SK-N-SH (cell line): ENCODE measurements around the gene PDE4D. TPM values are rescaled to one million over a fixed set of nuclear protein-coding genes. Genes with fewer than 3 reads are reported as not detected.

Source experiments
- CTCF ChIA-PET: fragments of 300-600, 350-600 bp; formaldehyde crosslinking; extraction: SDS; loops from one replicate; lab custom pipeline; 2021; lab: Yijun Ruan, JAX
- POLR2A ChIA-PET: fragments of 350-600 bp; sonication (Branson Sonifier 250); formaldehyde crosslinking; extraction: SDS; loops from one replicate; lab custom pipeline; 2020; ENCODE audit warnings: antibody characterized with exemption, inconsistent platforms; lab: Yijun Ruan, JAX
- DNase-seq: peaks from one replicate; pipeline ENCODE4 v3.0.0; 2012
- H2AFZ ChIP-seq: fragments of 200-600 bp; sonication (generic); 2 replicates; pipeline ENCODE4 v1.8.1; 2016; ENCODE audit warnings: antibody characterized with exemption, mild to moderate bottlenecking, low read depth
- H3F3A ChIP-seq: fragments of 200-600 bp; sonication (generic); replicated peaks from 2 replicates; pipeline ENCODE3; 2016; ENCODE audit warnings: antibody characterized with exemption, mild to moderate bottlenecking; ENCODE audit not compliant: insufficient read depth
- H3K27ac ChIP-seq, 2 experiments: fragments of 200-500 bp in 1 of 2; fragments of 200-600 bp in 1 of 2; sonication (Bioruptor generic) in 1 of 2; sonication (generic), shearing (Covaris generic) in 1 of 2; 2 replicates each; pipeline versions ENCODE4 v1.5.1 to v1.6.1; 2014 to 2016; ENCODE audit warnings: low read depth in 2 of 2, inconsistent platforms in 1 of 2, low read length in 1 of 2, mild to moderate bottlenecking in 1 of 2, mixed read lengths in 1 of 2
- H3K27me3 ChIP-seq: fragments of 200-600 bp; sonication (generic), shearing (Covaris generic); 2 replicates; pipeline ENCODE4 v1.6.1; 2016; ENCODE audit warnings: mixed run types; ENCODE audit not compliant: insufficient read depth
- H3K36me3 ChIP-seq, 2 experiments: fragments of 200-500 bp in 1 of 2; fragments of 200-600 bp in 1 of 2; sonication (Bioruptor generic) in 1 of 2; sonication (generic) in 1 of 2; replicated peaks in 1 of 2; 2 replicates each; pipeline versions ENCODE3 to v1.5.1; 2014 to 2016; ENCODE audit warnings: low read length in 1 of 2, mild to moderate bottlenecking in 1 of 2; ENCODE audit not compliant: insufficient read depth in 2 of 2, control insufficient read depth in 1 of 2
- H3K4me1 ChIP-seq, 2 experiments: fragments of 200-500 bp in 1 of 2; fragments of 200-600 bp in 1 of 2; sonication (Bioruptor generic) in 1 of 2; sonication (generic), shearing (Covaris generic) in 1 of 2; 2 replicates each; pipeline versions ENCODE4 v1.5.1 to v1.6.1; 2014 to 2016; ENCODE audit warnings: low read depth in 1 of 2, low read length in 1 of 2, mixed run types in 1 of 2; ENCODE audit not compliant: insufficient read depth in 2 of 2, control insufficient read depth in 1 of 2
- H3K4me2 ChIP-seq: fragments of 200-600 bp; sonication (generic), shearing (Covaris generic); 2 replicates; pipeline ENCODE4 v1.6.1; 2017; ENCODE audit warnings: mixed run types
- H3K4me3 ChIP-seq, 2 experiments: fragments of 200-500 bp in 1 of 2; fragments of 200-600 bp in 1 of 2; sonication (Bioruptor generic) in 1 of 2; sonication (generic), shearing (Covaris generic) in 1 of 2; 2 replicates each; pipeline versions ENCODE4 v1.5.1 to v1.8.1; 2014 to 2016; ENCODE audit warnings: low read depth in 2 of 2, inconsistent platforms in 1 of 2, low read length in 1 of 2, mild to moderate bottlenecking in 1 of 2, mixed read lengths in 1 of 2, moderate library complexity in 1 of 2
- H3K79me2 ChIP-seq: fragments of 200-600 bp; sonication (generic); 2 replicates; pipeline ENCODE4 v1.8.1; 2017; ENCODE audit warnings: mild to moderate bottlenecking; ENCODE audit not compliant: insufficient read depth
- H3K9ac ChIP-seq: fragments of 200-600 bp; sonication (generic); 2 replicates; pipeline ENCODE4 v1.6.1; 2017; ENCODE audit warnings: mixed run types
- H3K9me2 ChIP-seq: fragments of 200-600 bp; sonication (generic); 2 replicates; pipeline ENCODE4 v1.6.1; 2017; ENCODE audit warnings: mixed run types
- H3K9me3 ChIP-seq: fragments of 200-600 bp; sonication (generic); 2 replicates; pipeline ENCODE4 v1.6.1; 2017; ENCODE audit warnings: mixed run types, mild to moderate bottlenecking, moderate library complexity
- H4K20me1 ChIP-seq: fragments of 200-600 bp; sonication (generic); 2 replicates; pipeline ENCODE4 v1.6.1; 2017; ENCODE audit warnings: mild to moderate bottlenecking, mixed run types; ENCODE audit not compliant: insufficient read depth
- EZH2phosphoT487 ChIP-seq: fragments of 200-600 bp; sonication (generic); IDR thresholded peaks from 2 replicates; pipeline ENCODE4 v1.6.1; 2017; ENCODE audit warnings: low read depth, mixed run types, mild to moderate bottlenecking, antibody characterized with exemption, moderate library complexity, borderline replicate concordance
- FOSL2 ChIP-seq: IDR thresholded peaks from 2 replicates; pipeline ENCODE4 v1.4.0; 2012; ENCODE audit warnings: low read depth, mild to moderate bottlenecking, moderate library complexity, borderline replicate concordance
- FOXJ3 ChIP-seq: sonication (generic); formaldehyde crosslinking; IDR thresholded peaks from 2 replicates; pipeline ENCODE4 v1.5.1; 2020; ENCODE audit warnings: mild to moderate bottlenecking, missing genetic modification reagents
- FOXM1 ChIP-seq: IDR thresholded peaks from 2 replicates; pipeline ENCODE4 v1.4.0; 2012; ENCODE audit warnings: low read depth, mild to moderate bottlenecking
- GABPA ChIP-seq: IDR thresholded peaks from 2 replicates; pipeline ENCODE4 v1.4.0; 2012; ENCODE audit warnings: low read depth, mild to moderate bottlenecking
- NFIC ChIP-seq: IDR thresholded peaks from 2 replicates; pipeline ENCODE4 v1.4.0; 2012; ENCODE audit warnings: borderline replicate concordance
- NRF1 ChIP-seq: IDR thresholded peaks from 2 replicates; pipeline ENCODE4 v1.6.1; 2012; ENCODE audit warnings: low read depth, mild to moderate bottlenecking, low read length
- POLR2AphosphoS5 ChIP-seq: IDR thresholded peaks from 2 replicates; pipeline ENCODE4 v1.6.1; 2012; ENCODE audit warnings: low read depth, low read length
- RFX5 ChIP-seq: IDR thresholded peaks from 2 replicates; pipeline ENCODE4 v1.6.1; 2012; ENCODE audit warnings: mild to moderate bottlenecking, improper control_type of control experiment, low read length
- RXRA ChIP-seq: IDR thresholded peaks from 2 replicates; pipeline ENCODE4 v1.4.0; 2012; ENCODE audit warnings: low read depth, mild to moderate bottlenecking, borderline replicate concordance
- TAF1 ChIP-seq: IDR thresholded peaks from 2 replicates; pipeline ENCODE4 v1.6.1; 2012; ENCODE audit warnings: low read depth, mild to moderate bottlenecking, low read length, moderate library complexity, borderline replicate concordance
- TCF12 ChIP-seq: IDR thresholded peaks from 2 replicates; pipeline ENCODE4 v1.4.0; 2012
- YY1 ChIP-seq: IDR thresholded peaks from 2 replicates; pipeline ENCODE4 v1.4.0; 2012; ENCODE audit warnings: low read depth, mild to moderate bottlenecking
- WGBS: methylation state at CpG from one replicate; pipeline ENCODE4 v1.1.6; 2017; ENCODE audit warnings: low lambda C conversion rate; 5-methylcytosine and 5-hydroxymethylcytosine counted together
- polyA plus RNA-seq, 3 experiments: library from polyadenylated mRNA; depleted of rRNA; stranded (reverse); fragments of >200 nt; gene quantifications; 2 replicates each; pipeline ENCODE4 v1.2.3, GENCODE V29; 2012
- TF ChIP-seq, protein P1 (sequence below): IDR thresholded peaks from 2 replicates; pipeline ENCODE4; 2012
- TF ChIP-seq, protein P2 (sequence below): IDR thresholded peaks from 2 replicates; pipeline ENCODE4 v1.4.0; 2012; ENCODE audit warnings: low read depth, borderline replicate concordance
- TF ChIP-seq, protein P3 (sequence below): fragments of 150-350 bp; IDR thresholded peaks from 2 replicates; pipeline ENCODE4 v1.6.1; 2016; ENCODE audit warnings: mild to moderate bottlenecking, low read depth, low read length
- TF ChIP-seq, protein P4 (sequence below): IDR thresholded peaks from 2 replicates; pipeline ENCODE4 v1.4.0; 2012; ENCODE audit warnings: low read depth, borderline replicate concordance
- TF ChIP-seq, protein P5 (sequence below): fragments of 200-600 bp; sonication (generic); IDR thresholded peaks from 2 replicates; pipeline ENCODE4 v1.6.1; 2017; ENCODE audit warnings: antibody characterized with exemption, mild to moderate bottlenecking, moderate library complexity

Gene PDE4D
- polyA plus RNA-seq, 1 of the 3 experiments (the other 2 are of a cell fraction), result 2.4 TPM

DNA sequence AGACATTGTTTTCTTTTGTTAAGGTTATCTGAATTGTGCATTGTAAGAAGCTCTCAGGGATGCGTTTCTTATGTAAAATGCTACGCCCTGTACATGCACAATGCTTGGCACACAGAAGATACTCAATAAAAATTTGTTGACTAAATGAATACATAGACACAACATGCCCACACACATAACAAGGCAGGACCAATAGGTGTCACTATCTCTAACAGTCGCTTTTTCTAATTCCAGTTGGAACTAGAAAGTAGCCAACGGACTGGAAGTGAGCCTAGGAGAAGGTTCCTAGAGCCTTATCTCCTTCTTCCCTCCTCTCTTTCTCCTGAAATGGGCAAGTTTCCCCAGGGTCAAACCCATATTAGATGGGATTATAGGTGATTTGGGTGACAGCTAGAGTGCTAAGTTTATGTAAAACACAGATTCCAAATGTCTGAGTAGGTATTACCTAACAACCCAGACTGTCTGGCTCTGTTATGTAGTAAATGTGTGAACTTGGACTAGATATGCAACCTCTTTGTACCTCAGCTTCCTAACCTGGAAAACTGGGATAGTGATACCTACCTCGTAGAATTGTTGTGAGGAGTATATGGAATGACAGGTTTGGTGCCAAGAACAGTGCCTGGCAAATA is 707.7 kb downstream of the PDE4D start (continued):
- TF ChIP-seq, protein P1, sequence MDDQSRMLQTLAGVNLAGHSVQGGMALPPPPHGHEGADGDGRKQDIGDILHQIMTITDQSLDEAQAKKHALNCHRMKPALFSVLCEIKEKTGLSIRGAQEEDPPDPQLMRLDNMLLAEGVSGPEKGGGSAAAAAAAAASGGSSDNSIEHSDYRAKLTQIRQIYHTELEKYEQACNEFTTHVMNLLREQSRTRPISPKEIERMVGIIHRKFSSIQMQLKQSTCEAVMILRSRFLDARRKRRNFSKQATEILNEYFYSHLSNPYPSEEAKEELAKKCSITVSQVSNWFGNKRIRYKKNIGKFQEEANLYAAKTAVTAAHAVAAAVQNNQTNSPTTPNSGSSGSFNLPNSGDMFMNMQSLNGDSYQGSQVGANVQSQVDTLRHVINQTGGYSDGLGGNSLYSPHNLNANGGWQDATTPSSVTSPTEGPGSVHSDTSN, result no peak

DNA sequence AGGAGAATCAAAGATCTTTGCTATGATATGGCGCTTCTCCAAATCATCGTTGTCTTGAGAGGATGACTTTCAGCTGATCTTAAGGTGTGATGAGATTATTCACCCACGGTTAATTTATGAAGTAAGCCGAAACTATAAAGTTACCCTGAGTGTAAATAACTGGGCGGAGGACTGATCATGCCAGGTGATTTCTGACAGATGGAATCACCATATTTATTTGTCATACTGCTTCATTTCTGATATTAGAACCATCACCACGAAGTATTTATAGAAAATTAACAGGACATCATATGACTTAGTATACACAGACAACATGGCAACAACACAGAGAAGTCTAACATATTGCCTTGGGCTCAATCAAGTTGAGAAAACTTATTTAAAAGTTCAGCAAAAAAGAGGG is 708.8 kb downstream of the PDE4D start:
- Histone ChIP-seq H3K9me2 (no peaks in the 10 kb centered on the region), H3K4me3 (no peak overlapping the region), H3F3A (no peaks in the 10 kb centered on the region), H3K27ac (no peak overlapping the region), H3K79me2 (no peaks in the 10 kb centered on the region), H2AFZ (no peak overlapping the region), H3K36me3 (no peaks in the 10 kb centered on the region), H4K20me1 (no peaks in the 10 kb centered on the region), H3K9ac (no peak overlapping the region), H3K4me1 (peaks cover 0 to 4% of the 10 kb centered on the region in 2 experiments; a peak in 2 of 4 replicates), H3K9me3 (no peaks in the 10 kb centered on the region), H3K4me2 (no peak overlapping the region), H3K27me3 (no peaks in the 10 kb centered on the region)
- ChIA-PET POLR2A (no interaction called here), CTCF (interaction anchor here (1.2 to 10.0 kb wide), 4 partner anchors 8 to 197 kb away, joined by 3 to 137 read pairs (median 44); no protein-coding TSS in a partner anchor)
- DNase-seq, result no peak
- TF ChIP-seq, protein P2, sequence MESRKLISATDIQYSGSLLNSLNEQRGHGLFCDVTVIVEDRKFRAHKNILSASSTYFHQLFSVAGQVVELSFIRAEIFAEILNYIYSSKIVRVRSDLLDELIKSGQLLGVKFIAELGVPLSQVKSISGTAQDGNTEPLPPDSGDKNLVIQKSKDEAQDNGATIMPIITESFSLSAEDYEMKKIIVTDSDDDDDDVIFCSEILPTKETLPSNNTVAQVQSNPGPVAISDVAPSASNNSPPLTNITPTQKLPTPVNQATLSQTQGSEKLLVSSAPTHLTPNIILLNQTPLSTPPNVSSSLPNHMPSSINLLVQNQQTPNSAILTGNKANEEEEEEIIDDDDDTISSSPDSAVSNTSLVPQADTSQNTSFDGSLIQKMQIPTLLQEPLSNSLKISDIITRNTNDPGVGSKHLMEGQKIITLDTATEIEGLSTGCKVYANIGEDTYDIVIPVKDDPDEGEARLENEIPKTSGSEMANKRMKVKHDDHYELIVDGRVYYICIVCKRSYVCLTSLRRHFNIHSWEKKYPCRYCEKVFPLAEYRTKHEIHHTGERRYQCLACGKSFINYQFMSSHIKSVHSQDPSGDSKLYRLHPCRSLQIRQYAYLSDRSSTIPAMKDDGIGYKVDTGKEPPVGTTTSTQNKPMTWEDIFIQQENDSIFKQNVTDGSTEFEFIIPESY, result no peak
- TF ChIP-seq POLR2AphosphoS5, result no peak
- TF ChIP-seq, protein P3, sequence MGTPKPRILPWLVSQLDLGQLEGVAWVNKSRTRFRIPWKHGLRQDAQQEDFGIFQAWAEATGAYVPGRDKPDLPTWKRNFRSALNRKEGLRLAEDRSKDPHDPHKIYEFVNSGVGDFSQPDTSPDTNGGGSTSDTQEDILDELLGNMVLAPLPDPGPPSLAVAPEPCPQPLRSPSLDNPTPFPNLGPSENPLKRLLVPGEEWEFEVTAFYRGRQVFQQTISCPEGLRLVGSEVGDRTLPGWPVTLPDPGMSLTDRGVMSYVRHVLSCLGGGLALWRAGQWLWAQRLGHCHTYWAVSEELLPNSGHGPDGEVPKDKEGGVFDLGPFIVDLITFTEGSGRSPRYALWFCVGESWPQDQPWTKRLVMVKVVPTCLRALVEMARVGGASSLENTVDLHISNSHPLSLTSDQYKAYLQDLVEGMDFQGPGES, result no peak
- no peak for TF ChIP-seq GABPA
- no peak for TF ChIP-seq YY1
- no peak for TF ChIP-seq FOXJ3 (CRISPR knock-in tag)
- TF ChIP-seq, protein P1, result no peak
- TF ChIP-seq FOSL2, result no peak
- TF ChIP-seq, protein P4, sequence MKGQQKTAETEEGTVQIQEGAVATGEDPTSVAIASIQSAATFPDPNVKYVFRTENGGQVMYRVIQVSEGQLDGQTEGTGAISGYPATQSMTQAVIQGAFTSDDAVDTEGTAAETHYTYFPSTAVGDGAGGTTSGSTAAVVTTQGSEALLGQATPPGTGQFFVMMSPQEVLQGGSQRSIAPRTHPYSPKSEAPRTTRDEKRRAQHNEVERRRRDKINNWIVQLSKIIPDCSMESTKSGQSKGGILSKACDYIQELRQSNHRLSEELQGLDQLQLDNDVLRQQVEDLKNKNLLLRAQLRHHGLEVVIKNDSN, result no peak
- TF ChIP-seq RFX5, result no peak
- no peak for TF ChIP-seq RXRA
- TF ChIP-seq NRF1, result no peak
- TF ChIP-seq FOXM1, result no peak
- no peak for TF ChIP-seq TCF12
- TF ChIP-seq EZH2phosphoT487, result no peak
- TF ChIP-seq NFIC, result no peak
- no peak for TF ChIP-seq TAF1
- TF ChIP-seq, protein P5, sequence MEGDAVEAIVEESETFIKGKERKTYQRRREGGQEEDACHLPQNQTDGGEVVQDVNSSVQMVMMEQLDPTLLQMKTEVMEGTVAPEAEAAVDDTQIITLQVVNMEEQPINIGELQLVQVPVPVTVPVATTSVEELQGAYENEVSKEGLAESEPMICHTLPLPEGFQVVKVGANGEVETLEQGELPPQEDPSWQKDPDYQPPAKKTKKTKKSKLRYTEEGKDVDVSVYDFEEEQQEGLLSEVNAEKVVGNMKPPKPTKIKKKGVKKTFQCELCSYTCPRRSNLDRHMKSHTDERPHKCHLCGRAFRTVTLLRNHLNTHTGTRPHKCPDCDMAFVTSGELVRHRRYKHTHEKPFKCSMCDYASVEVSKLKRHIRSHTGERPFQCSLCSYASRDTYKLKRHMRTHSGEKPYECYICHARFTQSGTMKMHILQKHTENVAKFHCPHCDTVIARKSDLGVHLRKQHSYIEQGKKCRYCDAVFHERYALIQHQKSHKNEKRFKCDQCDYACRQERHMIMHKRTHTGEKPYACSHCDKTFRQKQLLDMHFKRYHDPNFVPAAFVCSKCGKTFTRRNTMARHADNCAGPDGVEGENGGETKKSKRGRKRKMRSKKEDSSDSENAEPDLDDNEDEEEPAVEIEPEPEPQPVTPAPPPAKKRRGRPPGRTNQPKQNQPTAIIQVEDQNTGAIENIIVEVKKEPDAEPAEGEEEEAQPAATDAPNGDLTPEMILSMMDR, result no peak
- WGBS, result 91% methylated on average over 6 of the region's 6 CpGs
